ENCODE results near the gene TFPI.

DNA sequence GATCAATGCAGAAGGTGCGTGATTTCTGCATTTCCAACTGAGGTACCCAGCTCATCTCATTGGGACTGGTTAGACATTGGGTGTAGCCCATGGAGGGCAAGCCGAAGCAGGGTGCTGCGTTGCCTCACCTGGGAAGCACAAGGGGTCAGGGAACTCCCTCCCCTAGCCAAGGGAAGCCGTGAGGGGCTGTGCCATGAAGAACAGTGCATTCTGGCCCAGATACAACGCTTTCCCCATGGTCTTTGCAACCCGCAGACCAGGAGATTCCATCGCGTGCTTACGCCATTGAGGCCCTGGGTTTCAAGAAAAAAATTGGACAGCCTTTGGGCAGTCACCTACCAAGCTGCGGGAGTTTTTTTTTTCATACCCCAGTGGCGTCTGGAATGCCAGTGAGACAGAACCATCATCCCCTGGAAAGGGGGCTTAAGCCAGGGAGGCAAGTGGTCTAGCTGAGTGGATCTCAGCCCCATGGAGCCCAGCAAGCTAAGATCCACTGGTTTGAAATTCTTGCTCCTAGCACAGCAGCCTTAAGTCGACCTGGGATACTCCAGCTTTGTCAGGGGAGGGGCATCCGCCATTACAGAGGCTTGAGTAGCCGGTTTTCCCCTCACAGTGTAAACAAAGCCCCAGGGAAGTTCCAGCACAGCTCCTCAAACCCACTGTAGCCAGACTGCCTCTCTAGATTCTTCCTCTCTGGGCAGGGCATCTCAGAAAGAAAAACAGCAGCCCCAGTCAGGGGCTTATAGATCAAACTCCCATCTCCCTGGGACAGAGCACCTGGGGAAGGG lies 21.7 kb downstream of the TFPI start:
- TF ChIP-seq, protein P1, sequence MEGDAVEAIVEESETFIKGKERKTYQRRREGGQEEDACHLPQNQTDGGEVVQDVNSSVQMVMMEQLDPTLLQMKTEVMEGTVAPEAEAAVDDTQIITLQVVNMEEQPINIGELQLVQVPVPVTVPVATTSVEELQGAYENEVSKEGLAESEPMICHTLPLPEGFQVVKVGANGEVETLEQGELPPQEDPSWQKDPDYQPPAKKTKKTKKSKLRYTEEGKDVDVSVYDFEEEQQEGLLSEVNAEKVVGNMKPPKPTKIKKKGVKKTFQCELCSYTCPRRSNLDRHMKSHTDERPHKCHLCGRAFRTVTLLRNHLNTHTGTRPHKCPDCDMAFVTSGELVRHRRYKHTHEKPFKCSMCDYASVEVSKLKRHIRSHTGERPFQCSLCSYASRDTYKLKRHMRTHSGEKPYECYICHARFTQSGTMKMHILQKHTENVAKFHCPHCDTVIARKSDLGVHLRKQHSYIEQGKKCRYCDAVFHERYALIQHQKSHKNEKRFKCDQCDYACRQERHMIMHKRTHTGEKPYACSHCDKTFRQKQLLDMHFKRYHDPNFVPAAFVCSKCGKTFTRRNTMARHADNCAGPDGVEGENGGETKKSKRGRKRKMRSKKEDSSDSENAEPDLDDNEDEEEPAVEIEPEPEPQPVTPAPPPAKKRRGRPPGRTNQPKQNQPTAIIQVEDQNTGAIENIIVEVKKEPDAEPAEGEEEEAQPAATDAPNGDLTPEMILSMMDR (IDR thresholded peaks at IDR 0.05; ENCODE audit: borderline replicate concordance, extremely low read depth, low read length, poor library complexity, severe bottlenecking), result no peak
- TF ChIP-seq EZH2 (IDR thresholded peaks at IDR 0.05; ENCODE audit: borderline replicate concordance, low read depth, low read length, severe bottlenecking), result no peak

Data from DND-41 (cell line).